Measurements from ENCODE around the gene ADAT1. TPM values are rescaled to one million over a fixed set of nuclear protein-coding genes. Genes with fewer than 3 reads are reported as not detected.

ADAT1 gene
- total RNA-seq, 1 donor from 2014 or later = 71.4 TPM

DNA sequence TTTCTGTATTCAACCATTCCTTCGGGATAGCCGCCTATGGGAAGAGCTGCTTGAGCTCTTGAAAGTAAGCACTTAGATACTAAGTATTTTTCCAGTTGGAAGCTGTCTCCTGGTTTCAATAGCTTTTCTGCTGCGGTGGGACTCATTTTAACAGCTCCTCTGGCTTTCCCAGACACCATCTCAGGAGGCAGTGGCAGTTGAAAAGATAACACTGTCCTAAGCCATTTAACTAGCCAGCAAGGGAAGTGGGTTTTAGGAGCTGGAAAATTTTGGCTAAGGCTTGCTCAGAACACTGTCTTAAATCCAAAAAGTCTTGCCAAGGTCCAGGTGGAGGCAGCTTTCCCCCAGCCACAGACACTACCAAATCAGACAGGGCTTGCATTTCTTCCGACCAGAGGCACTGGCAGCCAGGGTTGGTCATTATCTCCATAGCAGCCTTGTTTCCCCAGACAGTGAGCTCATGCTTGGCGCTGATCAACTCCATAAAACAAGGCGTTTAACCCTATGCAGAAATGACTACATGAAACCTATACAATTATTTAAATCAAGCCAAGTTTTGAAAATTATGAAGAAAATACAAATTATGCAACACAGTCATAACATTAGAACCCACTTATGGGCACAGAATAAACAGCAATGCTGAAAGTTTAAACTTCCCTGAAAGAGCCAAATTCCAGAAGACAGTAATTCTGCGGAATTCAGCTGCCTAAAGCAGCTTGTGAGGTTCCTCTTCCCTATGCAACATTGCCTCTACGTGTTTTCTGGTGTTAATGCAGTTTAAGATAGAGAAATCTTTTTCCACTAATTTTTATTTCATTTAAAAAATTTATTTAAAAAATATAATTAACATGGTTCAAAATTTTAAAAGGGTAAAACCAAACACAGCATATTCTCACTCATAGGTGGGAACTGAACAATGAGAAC is 31.9 kb downstream of the ADAT1 start:
- TF ChIP-seq, protein P1, sequence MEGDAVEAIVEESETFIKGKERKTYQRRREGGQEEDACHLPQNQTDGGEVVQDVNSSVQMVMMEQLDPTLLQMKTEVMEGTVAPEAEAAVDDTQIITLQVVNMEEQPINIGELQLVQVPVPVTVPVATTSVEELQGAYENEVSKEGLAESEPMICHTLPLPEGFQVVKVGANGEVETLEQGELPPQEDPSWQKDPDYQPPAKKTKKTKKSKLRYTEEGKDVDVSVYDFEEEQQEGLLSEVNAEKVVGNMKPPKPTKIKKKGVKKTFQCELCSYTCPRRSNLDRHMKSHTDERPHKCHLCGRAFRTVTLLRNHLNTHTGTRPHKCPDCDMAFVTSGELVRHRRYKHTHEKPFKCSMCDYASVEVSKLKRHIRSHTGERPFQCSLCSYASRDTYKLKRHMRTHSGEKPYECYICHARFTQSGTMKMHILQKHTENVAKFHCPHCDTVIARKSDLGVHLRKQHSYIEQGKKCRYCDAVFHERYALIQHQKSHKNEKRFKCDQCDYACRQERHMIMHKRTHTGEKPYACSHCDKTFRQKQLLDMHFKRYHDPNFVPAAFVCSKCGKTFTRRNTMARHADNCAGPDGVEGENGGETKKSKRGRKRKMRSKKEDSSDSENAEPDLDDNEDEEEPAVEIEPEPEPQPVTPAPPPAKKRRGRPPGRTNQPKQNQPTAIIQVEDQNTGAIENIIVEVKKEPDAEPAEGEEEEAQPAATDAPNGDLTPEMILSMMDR (conservative IDR thresholded peaks at IDR 0.05; ENCODE audit: low read depth, low read length) = no peak
- no peak for DNase-seq (ENCODE audit: low read depth)
- H3K4me3 ChIP-seq (ENCODE audit: low read depth, low read length) = no peak overlapping the region

DNA sequence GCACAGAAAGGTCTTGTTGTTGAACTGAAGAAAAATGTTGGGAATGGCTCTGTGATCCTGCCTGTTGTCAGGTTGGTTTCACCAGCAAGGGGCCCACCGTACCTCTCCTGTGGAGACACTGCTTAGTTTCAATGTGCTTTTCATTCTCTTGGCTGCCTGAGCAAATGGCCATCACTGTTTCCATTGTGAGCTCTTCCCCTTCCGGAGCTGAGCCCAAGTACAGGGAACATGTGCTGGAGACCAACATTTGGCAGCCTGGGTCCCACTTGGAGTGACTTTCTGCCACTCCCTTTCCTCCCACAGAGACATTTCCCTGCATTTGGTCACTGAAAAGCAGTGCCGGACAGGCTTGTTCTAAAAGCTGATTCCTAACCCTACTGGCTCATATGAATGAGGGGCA is 33.8 kb downstream of the ADAT1 start:
- no peak for DNase-seq (ENCODE audit: low read depth)
- TF ChIP-seq, protein P1 (conservative IDR thresholded peaks at IDR 0.05; ENCODE audit: low read depth, low read length) = no peak
- no peak overlapping the region for H3K4me3 ChIP-seq (ENCODE audit: low read depth, low read length)

- H3K4me3 ChIP-seq (ENCODE audit: low read depth, low read length) = no peak overlapping the region
- TF ChIP-seq, protein P1 (conservative IDR thresholded peaks at IDR 0.05; ENCODE audit: low read depth, low read length) = no peak
- no peak for DNase-seq (ENCODE audit: low read depth)
Observed at GRCh38 chr16:75588716-75589115, 34.4 kb downstream of the ADAT1 start.

DNA sequence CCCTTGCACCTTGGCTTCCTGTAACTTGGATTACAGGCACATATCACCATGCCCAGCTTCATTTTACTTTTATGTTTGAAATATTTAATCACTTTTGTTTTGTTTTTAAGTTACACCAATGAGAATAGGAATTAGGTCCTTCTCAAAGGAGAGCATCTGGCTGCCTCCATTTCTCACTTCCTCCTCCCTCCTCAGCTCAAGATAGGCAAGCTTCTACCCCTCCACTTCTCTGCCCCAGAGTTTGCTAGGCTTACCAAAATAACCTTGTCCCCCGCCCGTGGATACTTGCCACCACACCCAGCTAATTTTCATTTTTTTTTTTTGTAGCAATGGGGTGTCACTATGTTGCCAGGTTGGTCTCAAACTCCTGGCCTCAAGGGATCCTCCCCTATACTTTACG is 39.0 kb downstream of the ADAT1 start:
- TF ChIP-seq, protein P1 (conservative IDR thresholded peaks at IDR 0.05; ENCODE audit: low read depth, low read length) = no peak

DNA sequence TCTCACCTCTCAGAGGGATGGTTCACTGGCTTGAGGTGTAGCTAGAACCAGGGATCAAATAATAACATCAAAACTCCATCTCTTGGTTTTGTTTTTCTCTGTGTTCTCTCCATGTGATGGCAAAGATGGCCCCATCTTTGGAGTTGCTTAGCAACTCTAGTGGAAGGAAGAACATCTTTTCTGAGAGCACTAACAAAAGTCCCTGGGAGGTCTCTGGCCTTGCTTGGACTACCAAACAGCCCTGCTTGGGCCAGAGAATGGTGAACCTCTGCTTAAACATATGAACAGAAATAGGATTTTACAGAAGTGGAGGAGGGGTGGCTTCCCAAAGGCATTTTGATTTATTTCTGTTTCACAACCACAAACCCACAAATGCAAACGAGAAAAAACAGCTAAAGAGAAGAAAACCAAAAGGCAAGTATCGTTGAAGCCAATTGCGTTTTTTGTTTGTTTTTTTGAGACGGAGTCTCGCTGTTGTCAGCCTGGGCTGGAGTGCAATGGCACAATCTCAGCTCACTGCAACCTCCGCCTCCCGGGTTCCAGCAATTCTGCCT is 43.7 kb downstream of the ADAT1 start:
- no peak overlapping the region for H3K4me3 ChIP-seq (ENCODE audit: low read depth, low read length)
- no peak for DNase-seq (ENCODE audit: low read depth)
- TF ChIP-seq, protein P1 (conservative IDR thresholded peaks at IDR 0.05; ENCODE audit: low read depth, low read length) = no peak

More for the DNA sequence above, 39.0 kb downstream of the ADAT1 start:
- DNase-seq (ENCODE audit: low read depth) = no peak
- H3K4me3 ChIP-seq (ENCODE audit: low read depth, low read length) = no peak overlapping the region

GRCh38 chr16:75578725-75579124 is 44.4 kb downstream of the ADAT1 start:
- H3K4me3 ChIP-seq (ENCODE audit: low read depth, low read length) = no peak overlapping the region
- no peak for DNase-seq (ENCODE audit: low read depth)
- TF ChIP-seq, protein P1 (conservative IDR thresholded peaks at IDR 0.05; ENCODE audit: low read depth, low read length) = no peak
